Type B pancreatic cell (in vitro differentiated cells): ENCODE results near the gene KLHL35. TPM values are rescaled to one million over a fixed set of nuclear protein-coding genes. Genes with fewer than 3 reads are reported as not detected.

Experiments used
- DNase-seq: peaks from one replicate; pipeline ENCODE4 v3.0.0; 2021; ENCODE audit warnings: mixed read lengths; ENCODE audit not compliant: unreplicated experiment; ENCODE audit errors: extremely low spot score
- H3K27ac Mint-ChIP-seq: 2 replicates; pipeline ENCODE4 v1.8.0; 2021; ENCODE audit warnings: mild to moderate bottlenecking, mixed read lengths
- H3K27me3 Mint-ChIP-seq: 2 replicates; pipeline ENCODE4 v1.8.0; 2021; ENCODE audit warnings: mixed read lengths
- H3K36me3 Mint-ChIP-seq: 2 replicates; pipeline ENCODE4 v1.8.0; 2021; ENCODE audit warnings: mixed read lengths
- H3K4me1 Mint-ChIP-seq: one replicate; pipeline ENCODE4 v1.8.0; 2021; ENCODE audit warnings: mixed read lengths; ENCODE audit not compliant: unreplicated experiment
- H3K4me3 Mint-ChIP-seq: 2 replicates; pipeline ENCODE4 v1.8.0; 2021; ENCODE audit warnings: mild to moderate bottlenecking, mixed read lengths
- H3K9me3 Mint-ChIP-seq: 2 replicates; pipeline ENCODE4 v1.8.0; 2021; ENCODE audit warnings: mixed read lengths
- CTCF ChIP-seq: fragments of 200-600 bp; sonication (generic); conservative IDR thresholded peaks from 2 replicates; pipeline ENCODE4 v1.5.0; 2021; ENCODE audit warnings: antibody characterized with exemption, mild to moderate bottlenecking
- total RNA-seq: library from RNA; stranded (reverse); gene quantifications from 2 replicates; pipeline ENCODE4 v1.2.1, GENCODE V29; 2021; ENCODE audit warnings: low replicate concordance

The KLHL35 gene
- total RNA-seq, 1 donor from 2014 or later = 1.6 TPM

GRCh38 chr11:75471176-75471973 is 38.4 kb upstream of the KLHL35 start:
- H3K4me1 Mint-ChIP-seq = peaks cover 72% of the 10 kb centered on the region
- no peaks in the 10 kb centered on the region for H3K36me3 Mint-ChIP-seq
- no peak for DNase-seq
- H3K27ac Mint-ChIP-seq = no peak overlapping the region
- no peaks in the 10 kb centered on the region for H3K9me3 Mint-ChIP-seq
- no peak overlapping the region for H3K4me3 Mint-ChIP-seq
- no peaks in the 10 kb centered on the region for H3K27me3 Mint-ChIP-seq
- TF ChIP-seq CTCF = no peak

GRCh38 chr11:75470476-75471080 is 37.6 kb upstream of the KLHL35 start:
- no peak overlapping the region for H3K4me3 Mint-ChIP-seq
- DNase-seq = no peak
- no peak overlapping the region for H3K27ac Mint-ChIP-seq
- H3K27me3 Mint-ChIP-seq = no peaks in the 10 kb centered on the region
- TF ChIP-seq CTCF = no peak
- no peaks in the 10 kb centered on the region for H3K36me3 Mint-ChIP-seq
- H3K9me3 Mint-ChIP-seq = no peaks in the 10 kb centered on the region
- H3K4me1 Mint-ChIP-seq = peaks cover 75% of the 10 kb centered on the region

- Mint-ChIP-seq H3K27me3 (no peaks in the 10 kb centered on the region), H3K36me3 (no peaks in the 10 kb centered on the region), H3K27ac (no peak overlapping the region), H3K4me3 (no peak overlapping the region), H3K9me3 (no peaks in the 10 kb centered on the region), H3K4me1 (peaks cover 74% of the 10 kb centered on the region)
- DNase-seq = no peak
- no peak for TF ChIP-seq CTCF
Measured at GRCh38 chr11:75469785-75470405, 36.9 kb upstream of the KLHL35 start.

GRCh38 chr11:75468534-75469340 is 35.7 kb upstream of the KLHL35 start:
- peaks cover 70% of the 10 kb centered on the region for H3K4me1 Mint-ChIP-seq
- no peak for DNase-seq
- no peaks in the 10 kb centered on the region for H3K9me3 Mint-ChIP-seq
- peak overlapping the region; percentile 41 for H3K4me3 Mint-ChIP-seq
- H3K27ac Mint-ChIP-seq = no peak overlapping the region
- TF ChIP-seq CTCF = no peak
- no peaks in the 10 kb centered on the region for H3K36me3 Mint-ChIP-seq
- no peaks in the 10 kb centered on the region for H3K27me3 Mint-ChIP-seq

- no peaks in the 10 kb centered on the region for H3K36me3 Mint-ChIP-seq
- H3K27ac Mint-ChIP-seq = no peak overlapping the region
- H3K4me3 Mint-ChIP-seq = no peak overlapping the region
- H3K4me1 Mint-ChIP-seq = peaks cover 71% of the 10 kb centered on the region
- H3K27me3 Mint-ChIP-seq = no peaks in the 10 kb centered on the region
- no peak for TF ChIP-seq CTCF
- H3K9me3 Mint-ChIP-seq = no peaks in the 10 kb centered on the region
- no peak for DNase-seq
Measured at GRCh38 chr11:75467881-75468280, 34.9 kb upstream of the KLHL35 start.
